Testis (tissue), 3 donors: Measurements from ENCODE around the gene GZF1. TPM values are rescaled to one million over a fixed set of nuclear protein-coding genes. Genes with fewer than 3 reads are reported as not detected.

Experiments
- DNase-seq: peaks from one replicate; pipeline ENCODE4 v3.0.0-alpha.2; 2019
- H3K27ac ChIP-seq, 2 donors: fragments of 200-600 bp; sonication (generic); one replicate each; pipeline ENCODE4 v1.5.1; 2019
- H3K27me3 ChIP-seq: fragments of 200-600 bp; sonication (generic); one replicate; pipeline ENCODE4 v1.5.1; 2019
- H3K36me3 ChIP-seq: fragments of 200-600 bp; sonication (generic); one replicate; pipeline ENCODE4 v1.5.1; 2017; ENCODE audit warnings: low read depth; ENCODE audit errors: missing control alignments
- H3K4me1 ChIP-seq: fragments of 200-600 bp; sonication (generic); one replicate; pipeline ENCODE4 v1.5.1; 2019
- H3K4me3 ChIP-seq, 2 donors: fragments of 200-600 bp; sonication (generic); one replicate each; pipeline ENCODE4 v1.5.1; 2017 to 2019
- H3K9me3 ChIP-seq: fragments of 200-600 bp; sonication (generic); one replicate; pipeline ENCODE4 v1.5.1; 2017
- POLR2A ChIP-seq: fragments of 450-650 bp; IDR thresholded peaks from one replicate; pipeline ENCODE4 v1.6.1; 2017; ENCODE audit warnings: antibody characterized with exemption, mild to moderate bottlenecking, moderate library complexity
- WGBS, 2 donors: methylation state at CpG; one replicate each; pipeline ENCODE4 v1.1.5; 2018; 5-methylcytosine and 5-hydroxymethylcytosine counted together
- intact Hi-C: fragments of 100-400 bp; cut with DNase I; formaldehyde crosslinking; loops from one replicate; pipeline ENCODE4 v1.15.1; 2023; ENCODE audit warnings: low total_unique reads
- polyA plus RNA-seq: library from polyadenylated mRNA; stranded (reverse); fragments of 350-450 nt; fragmentation: Illumina TruSeq; extraction: RNeasy Lipid Tissue Mini Kit (QIAGEN cat#74804); gene quantifications from one replicate; pipeline ENCODE4 v1.2.3, GENCODE V29; 2014; ENCODE audit warnings: low read depth, low replicate concordance; ENCODE audit not compliant: insufficient read depth
- total RNA-seq, 2 donors: library from RNA; depleted of rRNA; stranded (reverse); fragments of >200 nt; gene quantifications; one replicate each; pipeline ENCODE4 v1.2.3, GENCODE V29; 2016
- TF ChIP-seq, protein P1 (sequence below), 3 experiments: fragments of 450-650 bp in 2 of 3; fragments of 200-600 bp in 1 of 3; sonication (generic) in 1 of 3; IDR thresholded peaks; one replicate each; pipeline ENCODE4 v1.5.1; 2016 to 2019; ENCODE audit warnings: antibody characterized with exemption in 3 of 3, mild to moderate bottlenecking in 2 of 3, moderate library complexity in 1 of 3

Gene GZF1
- total and polyA plus RNA-seq, 3 donors from 2014 or later, result 32.4 to 47.4 (median 46.1) TPM

DNA sequence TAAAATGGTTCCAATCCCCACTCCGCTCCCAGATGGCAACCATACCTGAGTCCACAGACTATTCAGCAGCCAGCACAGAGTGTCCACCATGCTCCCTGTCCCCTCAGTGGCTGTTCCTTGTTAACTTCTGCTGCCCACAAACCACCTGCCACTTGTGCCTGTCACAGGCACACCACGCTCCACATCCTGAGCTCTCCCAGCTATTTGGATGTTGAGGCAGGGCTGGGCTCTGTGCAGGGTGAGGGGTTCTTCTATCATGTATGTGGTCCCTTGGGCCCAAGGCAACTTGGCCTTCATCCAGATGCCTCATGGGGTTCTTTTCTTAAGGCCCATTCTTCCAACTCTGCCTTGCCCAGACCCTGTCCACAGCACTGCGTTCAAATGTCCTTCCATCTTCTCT lies 45.4 kb upstream of the GZF1 start:
- Histone ChIP-seq H3K27ac (peak overlapping the region in 1 of 2 donors; percentile 18), H3K36me3 (no peaks in the 10 kb centered on the region)
- 95 to 97% methylated on average over 3 of the region's 3 CpGs for WGBS, 2 donors

DNA sequence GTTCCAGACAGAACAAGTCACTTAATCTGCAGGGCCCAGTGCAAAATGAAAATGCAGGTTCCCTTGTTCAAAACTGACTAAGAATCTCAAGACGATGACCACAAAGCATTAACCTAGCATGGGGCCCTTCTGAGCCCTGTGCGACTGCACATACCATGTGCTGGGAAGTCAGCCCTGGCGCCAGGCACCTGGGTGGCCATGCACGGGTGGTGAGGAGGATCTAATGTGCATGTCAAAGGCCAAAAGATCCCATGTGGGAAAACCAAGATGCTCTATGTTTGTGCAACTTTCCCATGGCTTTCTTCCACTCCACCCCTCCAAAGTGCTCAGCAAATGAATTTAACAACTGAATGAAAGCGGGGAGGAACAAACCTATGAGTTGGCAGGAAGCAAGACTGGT lies 44.9 kb upstream of the GZF1 start:
- no peak for TF ChIP-seq POLR2A
- TF ChIP-seq, protein P1, sequence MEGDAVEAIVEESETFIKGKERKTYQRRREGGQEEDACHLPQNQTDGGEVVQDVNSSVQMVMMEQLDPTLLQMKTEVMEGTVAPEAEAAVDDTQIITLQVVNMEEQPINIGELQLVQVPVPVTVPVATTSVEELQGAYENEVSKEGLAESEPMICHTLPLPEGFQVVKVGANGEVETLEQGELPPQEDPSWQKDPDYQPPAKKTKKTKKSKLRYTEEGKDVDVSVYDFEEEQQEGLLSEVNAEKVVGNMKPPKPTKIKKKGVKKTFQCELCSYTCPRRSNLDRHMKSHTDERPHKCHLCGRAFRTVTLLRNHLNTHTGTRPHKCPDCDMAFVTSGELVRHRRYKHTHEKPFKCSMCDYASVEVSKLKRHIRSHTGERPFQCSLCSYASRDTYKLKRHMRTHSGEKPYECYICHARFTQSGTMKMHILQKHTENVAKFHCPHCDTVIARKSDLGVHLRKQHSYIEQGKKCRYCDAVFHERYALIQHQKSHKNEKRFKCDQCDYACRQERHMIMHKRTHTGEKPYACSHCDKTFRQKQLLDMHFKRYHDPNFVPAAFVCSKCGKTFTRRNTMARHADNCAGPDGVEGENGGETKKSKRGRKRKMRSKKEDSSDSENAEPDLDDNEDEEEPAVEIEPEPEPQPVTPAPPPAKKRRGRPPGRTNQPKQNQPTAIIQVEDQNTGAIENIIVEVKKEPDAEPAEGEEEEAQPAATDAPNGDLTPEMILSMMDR (IDR thresholded peaks at IDR 0.05), result no peak
- 83 to 86% methylated on average over 5 of the region's 5 CpGs for WGBS, 2 donors
- no peak for DNase-seq
- Histone ChIP-seq H3K36me3 (no peaks in the 10 kb centered on the region), H3K4me1 (peaks cover 28% of the 10 kb centered on the region), H3K9me3 (no peaks in the 10 kb centered on the region), H3K27ac (peak overlapping the region in 1 of 2 donors; percentile 20), H3K27me3 (no peaks in the 10 kb centered on the region), H3K4me3 (no peak overlapping the region)
- intact Hi-C loops, result no loop called here

More for the DNA sequence above, 45.4 kb upstream of the GZF1 start:
- H3K9me3 ChIP-seq, result no peaks in the 10 kb centered on the region
- TF ChIP-seq POLR2A, result no peak
- TF ChIP-seq, protein P1 (IDR thresholded peaks at IDR 0.05), result no peak
- peaks cover 33% of the 10 kb centered on the region for H3K4me1 ChIP-seq
- intact Hi-C loops, result no loop called here
- no peaks in the 10 kb centered on the region for H3K27me3 ChIP-seq
- no peak for DNase-seq
- no peak overlapping the region for H3K4me3 ChIP-seq

DNA sequence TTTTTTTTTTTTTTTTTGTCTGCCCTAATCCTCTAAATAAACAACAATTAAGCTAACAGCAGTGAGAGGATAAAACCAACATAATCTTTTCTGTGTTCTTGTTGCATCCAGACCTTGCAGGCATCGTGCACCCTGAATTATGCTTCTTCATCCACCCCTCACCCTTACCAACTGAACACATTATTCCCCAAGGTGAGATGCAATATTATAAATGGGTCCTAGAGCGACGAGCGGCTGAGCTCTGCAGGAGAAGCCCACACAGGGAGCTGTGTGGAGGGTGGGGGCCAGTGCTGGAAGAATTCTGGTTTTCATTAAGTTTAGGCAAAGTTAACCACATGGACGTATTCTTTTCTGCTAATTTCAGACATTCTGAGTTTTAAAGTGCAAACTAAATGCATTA lies 43.6 kb upstream of the GZF1 start:
- no peak for DNase-seq
- H3K27me3 ChIP-seq, result no peaks in the 10 kb centered on the region
- H3K9me3 ChIP-seq, result no peaks in the 10 kb centered on the region
- no peak overlapping the region for H3K4me3 ChIP-seq
- H3K36me3 ChIP-seq, result no peaks in the 10 kb centered on the region
- TF ChIP-seq, protein P1 (IDR thresholded peaks at IDR 0.05), result no peak
- TF ChIP-seq POLR2A, result no peak
- H3K27ac ChIP-seq, result peak overlapping the region in 1 of 2 donors; percentile 31
- intact Hi-C loops, result no loop called here
- 50 to 67% methylated on average over 5 of the region's 5 CpGs for WGBS, 2 donors
- H3K4me1 ChIP-seq, result peaks cover 16% of the 10 kb centered on the region

DNA sequence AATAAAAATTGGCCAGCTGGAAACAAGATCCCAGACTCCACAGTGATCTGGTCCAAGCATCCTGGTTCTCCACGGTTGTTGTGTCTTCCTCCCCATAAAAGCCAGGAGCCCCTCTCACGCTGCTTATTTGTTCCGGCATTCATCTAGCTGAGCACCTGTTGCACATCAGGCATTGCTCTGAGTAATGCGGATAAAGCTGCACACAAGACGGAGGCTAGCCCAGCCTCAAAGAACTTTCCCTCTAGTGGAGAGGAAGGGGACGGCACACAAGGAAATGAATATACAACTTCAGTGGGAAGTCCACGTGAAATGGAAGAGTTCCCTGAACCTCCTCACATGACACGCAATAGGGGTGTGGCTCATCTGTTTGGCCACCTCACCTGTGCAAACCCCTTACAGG lies 41.7 kb upstream of the GZF1 start:
- 95 to 100% methylated on average over 4 to 8 of the region's 8 CpGs for WGBS, 2 donors
- TF ChIP-seq, protein P1 (IDR thresholded peaks at IDR 0.05), result peak in 2 of 3 experiments; percentile 34 to 39
- no peak for TF ChIP-seq POLR2A
- no peaks in the 10 kb centered on the region for H3K36me3 ChIP-seq

DNA sequence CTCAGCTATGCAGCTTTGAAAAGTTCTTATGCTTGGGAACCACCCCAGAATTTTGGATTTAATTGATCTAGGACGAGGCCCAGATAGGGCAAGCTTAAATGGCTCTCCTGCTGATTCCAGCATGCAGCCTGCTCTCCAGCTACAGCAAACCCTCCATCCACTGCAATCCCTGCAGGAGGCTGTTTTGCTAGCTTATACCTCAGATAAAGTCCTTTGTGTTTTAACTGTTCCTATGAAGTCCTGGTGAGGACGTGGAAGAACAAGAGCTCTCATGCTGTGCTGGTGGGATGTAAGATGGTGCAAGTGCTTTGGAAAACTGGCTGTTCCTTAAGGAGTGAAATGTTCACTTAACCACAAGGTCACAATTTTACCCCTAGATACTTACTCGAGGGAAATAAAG lies 36.9 kb upstream of the GZF1 start:
- Histone ChIP-seq H3K9me3 (no peaks in the 10 kb centered on the region), H3K27ac (no peak overlapping the region), H3K36me3 (no peaks in the 10 kb centered on the region), H3K27me3 (no peaks in the 10 kb centered on the region), H3K4me3 (no peak overlapping the region), H3K4me1 (no peaks in the 10 kb centered on the region)
- whole genome bisulfite sequencing, 2 donors, result 63 to 73% methylated on average over 3 of the region's 3 CpGs
- TF ChIP-seq POLR2A, result no peak
- TF ChIP-seq, protein P1 (IDR thresholded peaks at IDR 0.05), result no peak
- no peak for DNase-seq
- intact Hi-C loops, result no loop called here

More for the DNA sequence above, 41.7 kb upstream of the GZF1 start:
- H3K4me1 ChIP-seq, result peaks cover 5% of the 10 kb centered on the region
- no peak for DNase-seq
- intact Hi-C loops, result no loop called here
- H3K27ac ChIP-seq, result no peak overlapping the region
- H3K9me3 ChIP-seq, result no peaks in the 10 kb centered on the region
- no peaks in the 10 kb centered on the region for H3K27me3 ChIP-seq
- no peak overlapping the region for H3K4me3 ChIP-seq
